Measurements from ENCODE around the gene OSBPL9. TPM values are rescaled to one million over a fixed set of nuclear protein-coding genes. Genes with fewer than 3 reads are reported as not detected.

The OSBPL9 gene
- total RNA-seq, 2 experiments from 2014 or later: 35.6 to 36.5 TPM

- no peaks in the 10 kb centered on the region for H3K9me3 ChIP-seq (ENCODE audit: control insufficient read depth in 1 of 2, insufficient read depth in 1 of 2, low read length in 2 of 2)
- peaks cover 100% of the 10 kb centered on the region for H3K36me3 Mint-ChIP-seq (ENCODE audit: low read depth)
- no peak for DNase-seq
- no peak overlapping the region for H3K4me3 Mint-ChIP-seq
- H3K9me3 Mint-ChIP-seq: no peaks in the 10 kb centered on the region
- ATAC-seq (ENCODE audit: poor library complexity): no peak
- H3K27me3 Mint-ChIP-seq: no peaks in the 10 kb centered on the region
- CTCF ChIA-PET: no interaction called here
- no peaks in the 10 kb centered on the region for H3K4me1 Mint-ChIP-seq (ENCODE audit: low read depth)
- TF ChIP-seq CTCF (IDR thresholded peaks at IDR 0.05): no peak
- peaks cover 99% of the 10 kb centered on the region for H3K36me3 ChIP-seq (ENCODE audit: insufficient read depth, low read length)
- H3K4me3 ChIP-seq (ENCODE audit: low read length): no peak overlapping the region
- no peak overlapping the region for H3K27ac ChIP-seq (ENCODE audit: low read depth in 1 of 2, low read length in 2 of 2)
- POLR2A ChIA-PET: no interaction called here
- no peaks in the 10 kb centered on the region for H3K27me3 ChIP-seq (ENCODE audit: control insufficient read depth in 1 of 2, insufficient read depth in 2 of 2, low read length in 2 of 2)
- no peak overlapping the region for H3K27ac Mint-ChIP-seq
- intact Hi-C loops (cut with DNase I, micrococcal nuclease): no loop called here
- H3K4me1 ChIP-seq (ENCODE audit: insufficient read depth, low read length): no peaks in the 10 kb centered on the region
These were observed 172.0 kb downstream of the OSBPL9 start for GRCh38 chr1:51788938-51789337.

DNA sequence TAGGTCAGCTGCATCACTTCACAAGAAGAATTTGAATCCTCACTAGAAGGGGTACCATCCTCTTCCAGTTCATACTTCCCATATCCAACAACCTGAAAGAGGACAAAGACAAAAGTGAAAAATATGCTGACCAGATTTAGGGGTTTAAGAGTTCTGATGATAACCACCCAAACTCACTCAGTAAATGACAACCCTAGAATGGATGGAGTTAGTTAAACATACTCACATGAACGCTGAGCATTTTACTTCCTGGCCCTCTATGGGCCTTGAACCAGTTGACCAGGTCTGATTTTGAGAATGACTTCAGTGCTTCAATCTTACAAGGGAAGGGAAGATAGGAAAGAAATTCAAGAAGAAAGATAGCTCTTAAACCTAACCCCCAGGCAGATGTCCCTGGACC is 172.4 kb downstream of the OSBPL9 start:
- intact Hi-C loops (cut with DNase I, micrococcal nuclease): no loop called here
- CTCF ChIA-PET: no interaction called here
- Histone ChIP-seq H3K9me3 (ENCODE audit: control insufficient read depth in 1 of 2, insufficient read depth in 1 of 2, low read length in 2 of 2) (no peaks in the 10 kb centered on the region), H3K27ac (ENCODE audit: low read depth in 1 of 2, low read length in 2 of 2) (no peak overlapping the region), H3K4me1 (ENCODE audit: insufficient read depth, low read length) (no peaks in the 10 kb centered on the region), H3K4me3 (ENCODE audit: low read length) (no peak overlapping the region), H3K27me3 (ENCODE audit: control insufficient read depth in 1 of 2, insufficient read depth in 2 of 2, low read length in 2 of 2) (no peaks in the 10 kb centered on the region), H3K36me3 (ENCODE audit: insufficient read depth, low read length) (peaks cover 99% of the 10 kb centered on the region)
- Mint-ChIP-seq H3K27me3 (no peaks in the 10 kb centered on the region), H3K36me3 (ENCODE audit: low read depth) (peaks cover 100% of the 10 kb centered on the region), H3K27ac (no peak overlapping the region), H3K4me1 (ENCODE audit: low read depth) (no peaks in the 10 kb centered on the region), H3K4me3 (no peak overlapping the region), H3K9me3 (no peaks in the 10 kb centered on the region)
- POLR2A ChIA-PET: no interaction called here
- TF ChIP-seq CTCF (IDR thresholded peaks at IDR 0.05): no peak
- DNase-seq (no peak), ATAC-seq (ENCODE audit: poor library complexity) (no peak)

DNA sequence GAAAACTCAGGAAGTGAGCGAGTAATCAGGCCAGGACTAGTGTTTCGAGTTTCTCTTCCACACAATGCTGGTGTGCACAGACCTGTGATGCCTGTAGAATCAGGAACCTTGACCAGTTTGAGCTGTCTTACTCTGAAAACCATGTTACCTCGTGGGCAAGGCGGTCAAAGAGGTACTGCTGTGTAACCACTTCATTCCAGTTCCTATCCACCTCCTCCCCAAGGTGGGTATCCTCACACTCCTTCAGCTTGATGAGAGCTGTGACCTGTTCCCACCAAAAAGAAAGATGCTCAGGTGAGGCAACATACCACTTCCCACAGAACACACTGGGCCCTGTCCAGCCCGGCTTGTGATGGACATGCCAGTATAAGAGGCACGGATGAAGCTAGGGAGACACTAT is 173.5 kb downstream of the OSBPL9 start:
- ATAC-seq (ENCODE audit: poor library complexity) (no peak), DNase-seq (no peak)
- H3K4me1 ChIP-seq (ENCODE audit: insufficient read depth, low read length): no peaks in the 10 kb centered on the region
- Mint-ChIP-seq H3K9me3 (no peaks in the 10 kb centered on the region), H3K4me3 (no peak overlapping the region), H3K27me3 (no peaks in the 10 kb centered on the region), H3K4me1 (ENCODE audit: low read depth) (no peaks in the 10 kb centered on the region), H3K27ac (peak overlapping the region; percentile 63), H3K36me3 (ENCODE audit: low read depth) (peaks cover 100% of the 10 kb centered on the region)
- POLR2A ChIA-PET: no interaction called here
- peaks cover 99% of the 10 kb centered on the region for H3K36me3 ChIP-seq (ENCODE audit: insufficient read depth, low read length)
- CTCF ChIA-PET: interaction anchor here (1.2 kb wide), 1 partner anchor 107 kb away, joined by 4 read pairs; no protein-coding TSS in a partner anchor
- H3K4me3 ChIP-seq (ENCODE audit: low read length): no peak overlapping the region
- TF ChIP-seq CTCF (IDR thresholded peaks at IDR 0.05): no peak
- intact Hi-C loops (cut with DNase I, micrococcal nuclease): no loop called here
- H3K27me3 ChIP-seq (ENCODE audit: control insufficient read depth in 1 of 2, insufficient read depth in 2 of 2, low read length in 2 of 2): no peaks in the 10 kb centered on the region
- no peaks in the 10 kb centered on the region for H3K9me3 ChIP-seq (ENCODE audit: control insufficient read depth in 1 of 2, insufficient read depth in 1 of 2, low read length in 2 of 2)
- H3K27ac ChIP-seq (ENCODE audit: low read depth in 1 of 2, low read length in 2 of 2): no peak overlapping the region

Data from CD4-positive, alpha-beta T cell (primary cell).